NCI-H1417 treated with DMSO at 0.1 percent for 48 hours (cell line): ENCODE measurements around the gene SH2D3C.

Source experiments
- DNase-seq: peaks from one replicate; lab custom pipeline; 2025; lab: John Stamatoyannopoulos, UW

SH2D3C gene

DNA sequence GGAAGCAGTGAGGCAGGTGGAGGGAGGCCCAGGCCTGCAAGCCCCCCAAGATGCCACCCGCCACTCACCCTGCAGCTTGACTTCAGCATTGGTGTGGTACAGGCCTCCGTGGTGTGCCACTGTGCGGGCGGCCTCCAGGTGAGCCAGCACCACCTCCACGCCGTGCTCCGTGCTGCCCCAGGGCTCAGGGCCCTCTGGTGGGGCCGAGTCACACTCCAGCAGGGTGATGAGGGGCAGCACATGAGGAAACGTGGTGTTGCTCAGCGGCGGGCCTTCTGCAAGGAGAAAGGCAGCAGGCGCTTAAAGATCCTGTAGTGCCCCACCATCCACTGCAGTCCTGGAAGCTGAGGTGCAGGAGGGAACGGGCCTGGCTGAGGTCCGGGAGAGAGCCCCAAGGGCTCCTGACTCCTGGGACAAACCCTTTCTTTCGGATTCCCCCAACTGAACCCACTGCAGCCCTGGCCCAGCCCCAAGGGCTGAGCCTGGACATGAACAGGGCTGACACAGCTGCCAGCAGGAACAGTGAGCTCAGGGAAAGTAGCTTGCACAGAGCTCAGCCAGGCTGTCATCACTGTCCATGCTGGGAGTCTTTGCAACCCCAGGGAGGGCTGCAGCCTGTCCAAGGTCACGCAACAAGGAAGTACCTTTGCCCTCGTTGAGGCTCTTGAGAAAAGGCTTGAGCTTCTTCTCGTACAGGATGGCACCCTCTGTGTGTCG is 38.7 kb downstream of the SH2D3C start:
- DNase-seq: no peak

DNA sequence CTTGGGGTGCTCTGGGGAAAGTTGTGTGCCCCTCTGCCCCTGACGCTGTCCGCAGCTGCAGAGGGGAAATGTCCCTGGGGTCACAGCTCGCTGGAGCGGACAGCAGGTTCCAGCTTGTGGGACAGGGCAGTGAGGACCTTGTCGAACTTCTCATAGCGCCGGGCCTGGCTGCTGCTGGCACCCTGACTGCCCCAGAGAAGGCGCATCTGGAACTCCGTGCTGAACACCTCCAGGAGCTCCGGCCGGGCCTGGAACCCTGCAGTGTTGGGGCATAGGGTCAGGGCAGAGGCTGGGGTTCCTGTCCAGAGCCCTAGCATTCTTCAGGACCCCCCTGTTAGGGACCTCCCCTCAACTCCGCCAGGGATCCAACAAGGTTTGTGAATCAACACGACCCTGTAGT is 39.8 kb downstream of the SH2D3C start:
- DNase-seq: no peak

GRCh38 chr9:127735530-127736185 is 42.8 kb downstream of the SH2D3C start:
- DNase-seq: no peak

DNA sequence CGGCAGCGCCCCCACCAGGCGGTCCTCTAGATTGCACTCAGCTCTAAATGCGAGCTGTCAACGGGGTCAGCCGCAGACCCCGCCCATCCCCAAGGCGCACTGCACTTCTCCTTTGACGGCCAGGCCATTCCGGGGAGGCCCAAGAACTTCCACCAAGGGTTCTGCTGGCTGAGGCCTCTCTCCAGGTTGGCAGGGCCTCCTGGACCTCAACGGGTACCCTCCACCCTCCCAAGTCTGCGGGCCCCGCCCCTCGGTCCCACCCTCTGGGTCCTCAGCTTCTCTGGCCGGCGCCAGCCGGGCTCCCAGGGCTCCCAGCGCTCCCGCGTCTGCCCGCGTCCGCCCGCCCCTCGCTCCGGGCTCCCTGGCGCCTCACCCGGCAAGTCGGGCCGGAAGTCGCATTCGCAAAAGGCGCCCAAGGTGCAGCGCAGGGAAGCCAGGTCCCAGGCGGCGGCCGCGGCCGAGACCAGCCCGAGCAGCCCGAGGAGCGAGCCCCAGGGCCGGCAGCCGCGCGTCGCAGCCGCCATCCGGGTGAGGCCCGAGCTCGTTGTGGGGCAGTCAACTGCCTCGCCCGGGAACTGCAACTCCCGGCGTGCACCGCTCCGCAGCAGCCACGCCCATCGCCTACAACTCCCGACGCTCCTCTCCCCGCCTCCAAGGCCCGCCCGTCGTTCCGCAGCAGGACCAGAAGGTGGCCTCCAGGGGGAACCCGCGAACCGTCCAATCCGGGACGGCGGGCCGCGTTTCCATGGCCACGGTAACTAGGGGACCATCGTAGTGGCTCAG is 43.5 kb downstream of the SH2D3C start, which contains the start of gene TOR2A:
TSS of gene TOR2A (minus strand) at position 548 of the 783 bp plus-strand sequence. CDS start at position 524, 24 bp downstream.
- DNase-seq: peak; percentile 91

DNA sequence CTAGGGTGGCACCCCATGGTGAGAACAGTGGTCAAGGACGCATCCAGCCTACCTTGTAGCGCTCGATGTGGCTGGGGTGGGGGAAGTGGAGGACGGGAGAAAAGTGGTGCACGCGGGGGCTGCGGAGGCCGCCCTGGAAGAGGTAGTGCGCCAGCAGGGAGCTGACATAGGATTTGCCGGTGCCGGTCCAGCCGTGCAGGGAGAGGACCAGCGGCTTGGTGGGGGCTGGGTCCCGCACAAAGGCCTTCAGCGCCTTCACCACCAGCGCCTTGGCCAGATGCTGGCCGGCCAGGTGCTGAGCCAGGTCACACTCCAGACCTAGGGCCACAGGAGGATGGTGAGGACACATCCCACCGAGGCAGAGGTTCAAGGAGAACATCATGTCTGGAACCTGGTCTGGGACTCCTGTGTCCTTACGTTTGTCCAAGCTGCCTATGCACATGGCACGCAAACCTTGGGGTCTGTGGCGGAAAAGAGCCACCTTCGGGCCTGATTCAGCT is 44.2 kb downstream of the SH2D3C start:
- DNase-seq: no peak

GRCh38 chr9:127733614-127734013 is 44.9 kb downstream of the SH2D3C start:
- DNase-seq: no peak

- DNase-seq: no peak
Measured at GRCh38 chr9:127732444-127732843, 46.0 kb downstream of the SH2D3C start.

DNA sequence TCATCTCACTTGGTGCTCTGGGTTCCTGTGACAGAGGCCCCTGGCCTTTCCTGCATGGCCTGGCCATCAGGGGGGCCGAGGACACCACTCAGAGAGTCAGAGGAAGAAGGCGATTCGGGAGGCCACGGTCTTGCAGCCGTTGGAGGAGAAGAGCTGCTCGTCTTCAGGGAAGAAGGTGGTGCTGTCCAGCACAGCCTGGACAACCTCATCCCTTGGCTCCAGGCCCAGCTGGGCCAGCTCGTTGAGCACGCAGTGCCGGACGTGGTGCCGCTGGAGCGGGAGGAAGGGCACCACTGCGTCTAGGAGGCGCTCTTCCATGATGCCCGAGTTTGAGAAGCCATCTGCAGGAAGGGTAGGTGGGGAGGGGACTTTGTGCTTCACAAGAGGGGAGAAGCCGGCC is 46.5 kb downstream of the SH2D3C start:
- no peak for DNase-seq

DNA sequence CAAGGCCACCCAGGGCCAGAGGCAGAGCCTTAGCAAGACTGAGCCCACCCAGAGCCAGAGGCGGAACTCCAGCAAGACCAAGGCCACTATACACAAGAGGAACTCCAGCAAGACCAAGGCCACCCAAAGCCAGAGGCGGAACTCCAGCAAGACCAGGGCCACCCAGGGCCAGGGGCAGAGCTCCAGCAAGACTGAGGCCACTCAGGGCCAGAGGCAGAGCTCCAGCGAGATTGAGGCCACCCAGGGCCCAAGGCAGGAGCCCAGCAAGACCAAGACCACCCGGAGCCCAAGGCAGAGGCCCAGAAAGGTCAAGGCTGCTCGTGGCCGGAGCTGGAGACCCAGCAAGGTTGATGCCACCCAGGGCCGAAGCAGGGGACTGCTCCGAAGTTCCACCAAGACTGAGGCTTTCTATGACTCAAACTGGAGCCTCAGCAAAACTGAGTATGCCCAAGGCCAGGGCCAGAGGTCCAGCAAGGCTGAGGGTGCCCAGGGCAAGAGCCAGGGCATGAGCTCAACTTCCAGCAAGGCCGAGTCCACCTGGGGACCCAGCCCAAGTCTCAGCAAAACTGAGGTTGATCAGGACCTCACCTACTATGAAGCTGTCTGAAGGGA is 47.6 kb downstream of the SH2D3C start:
- no peak for DNase-seq

GRCh38 chr9:127730262-127730661 is 48.2 kb downstream of the SH2D3C start:
- no peak for DNase-seq

DNA sequence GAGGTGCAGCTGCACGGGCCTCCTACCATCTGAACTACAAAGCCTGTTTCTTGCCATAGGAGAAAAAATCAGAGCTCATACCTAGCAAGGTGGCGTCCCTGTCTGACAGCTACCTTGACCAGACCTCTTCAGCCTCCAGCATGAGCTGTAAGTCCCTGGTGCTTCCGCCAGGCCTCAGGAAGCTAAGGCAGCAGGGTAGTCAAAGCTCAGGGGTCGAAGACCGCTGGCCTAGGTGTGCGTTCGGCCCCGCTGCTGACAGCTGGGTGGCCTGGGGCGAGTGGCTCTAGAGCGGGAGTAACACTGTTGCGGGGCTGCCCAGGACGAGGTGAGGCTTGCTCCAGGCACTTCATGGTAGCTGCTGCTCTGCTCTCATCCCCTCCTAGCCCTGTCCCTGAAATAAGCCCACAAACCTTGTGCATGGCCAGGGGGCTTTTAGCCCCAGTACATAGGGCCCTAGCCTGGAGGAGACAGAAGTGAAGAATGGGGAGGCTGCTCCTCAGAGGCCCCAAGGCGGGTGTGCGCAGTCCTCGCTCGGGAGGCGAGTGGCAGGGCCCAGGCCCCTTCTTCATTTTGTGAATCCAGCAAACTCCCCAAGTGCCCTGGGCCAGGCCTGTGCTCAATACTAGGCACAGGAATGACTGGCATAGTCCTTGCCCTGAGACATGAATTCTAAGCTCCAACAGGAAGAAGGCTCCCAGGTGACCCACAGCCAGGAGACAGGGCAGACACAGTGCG is 48.8 kb downstream of the SH2D3C start:
- DNase-seq: no peak

- DNase-seq: no peak
Measured at GRCh38 chr9:127728808-127729207, 49.7 kb downstream of the SH2D3C start.

- no peak for DNase-seq
Measured at GRCh38 chr9:127726871-127727270, 51.6 kb downstream of the SH2D3C start.

DNA sequence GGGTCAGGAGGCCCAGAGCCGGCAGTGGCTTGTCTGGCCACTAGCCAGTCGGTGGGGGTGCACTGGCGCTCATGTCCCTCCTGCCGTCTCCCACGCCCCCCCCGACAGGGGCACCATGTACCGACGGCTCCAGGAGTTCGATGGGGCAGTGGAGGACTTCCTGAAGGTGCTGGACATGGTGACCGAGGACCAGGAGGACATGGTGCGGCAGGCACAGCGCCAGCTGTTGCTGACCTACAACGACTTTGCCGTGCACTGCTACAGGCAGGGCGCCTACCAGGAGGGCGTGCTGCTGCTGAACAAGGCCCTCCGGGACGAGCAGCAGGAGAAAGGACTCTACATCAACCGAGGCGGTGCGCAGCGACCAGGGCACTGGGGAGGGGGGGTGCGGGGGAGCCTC is 54.5 kb downstream of the SH2D3C start:
- DNase-seq: peak; percentile 9

GRCh38 chr9:127723444-127723843 is 55.0 kb downstream of the SH2D3C start:
- DNase-seq: no peak

DNA sequence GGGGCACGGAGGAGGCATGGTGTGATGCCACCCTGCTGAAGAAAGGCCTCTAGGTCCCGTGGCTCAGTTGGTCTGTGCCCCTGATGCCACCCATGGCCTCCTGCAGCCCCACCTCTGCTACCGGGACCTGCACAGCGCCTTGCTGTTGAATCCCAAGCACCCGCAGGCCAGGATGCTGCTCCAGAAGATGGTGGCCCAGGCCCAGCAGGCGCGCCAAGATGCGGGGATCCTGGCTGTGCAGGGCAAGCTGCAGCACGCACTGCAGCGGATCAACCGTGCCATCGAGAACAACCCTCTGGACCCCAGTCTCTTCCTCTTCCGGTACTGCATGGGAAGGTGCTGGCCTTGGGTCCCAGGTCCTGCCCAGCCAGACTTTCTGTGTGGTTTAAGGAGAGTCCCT is 55.5 kb downstream of the SH2D3C start:
- no peak for DNase-seq

DNA sequence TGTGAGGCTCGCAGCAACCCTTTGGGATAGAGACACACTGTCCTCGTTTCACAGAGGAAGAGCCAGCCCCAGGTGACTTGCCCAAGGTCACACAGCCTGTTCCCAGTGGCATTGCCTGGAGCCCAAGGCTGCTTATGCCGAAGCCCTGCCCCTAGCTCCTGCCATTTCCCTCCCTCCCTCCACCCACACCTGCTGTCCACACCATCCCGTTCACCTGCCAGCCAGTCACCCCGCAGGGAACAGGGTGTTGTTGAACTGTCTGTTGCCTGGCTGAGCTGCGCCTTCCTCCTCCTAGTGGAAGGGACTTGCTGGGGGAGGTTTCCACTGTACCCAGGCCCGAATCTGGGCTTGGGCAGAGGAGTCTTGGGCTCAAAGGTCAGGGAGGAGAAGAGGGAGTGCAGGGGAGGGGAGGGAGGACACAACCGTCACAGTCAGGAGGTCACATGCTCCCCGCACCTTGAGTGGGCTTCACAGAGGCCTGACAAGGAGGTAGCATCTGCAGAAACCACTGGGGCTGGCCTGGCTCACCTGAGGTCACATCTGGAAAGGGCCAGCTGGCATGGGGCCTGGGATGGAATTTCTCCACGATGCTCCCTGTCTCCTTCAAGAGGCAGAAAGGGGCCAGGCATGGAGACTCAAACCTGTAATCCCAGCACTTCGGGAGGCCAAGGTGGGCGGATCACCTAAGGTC is 56.3 kb downstream of the SH2D3C start:
- DNase-seq: peak; percentile 56

DNA sequence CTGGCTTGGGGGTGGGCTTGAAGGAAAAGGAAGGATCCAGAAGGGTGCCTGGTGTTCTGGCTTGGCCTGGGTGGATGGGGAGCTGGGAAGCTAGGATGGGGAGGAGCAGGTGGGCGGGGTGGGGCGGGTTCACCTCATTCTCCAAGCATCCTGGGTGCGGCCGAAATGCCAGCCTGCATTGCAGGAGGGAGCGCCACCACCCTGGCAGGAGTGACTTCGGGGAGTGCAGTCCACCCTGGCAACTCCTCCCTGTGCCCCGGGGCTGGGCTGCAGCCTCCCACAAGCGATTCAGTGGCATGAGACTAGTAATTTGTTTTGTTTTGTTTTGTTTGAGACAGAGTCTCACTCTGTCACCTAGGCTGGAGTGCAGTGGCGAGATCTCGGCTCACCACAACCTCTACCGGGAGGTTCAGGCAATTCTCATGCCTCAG is 57.1 kb downstream of the SH2D3C start:
- DNase-seq: peak; percentile 53

- DNase-seq: no peak
Measured at GRCh38 chr9:127720865-127721227, 57.6 kb downstream of the SH2D3C start.

DNA sequence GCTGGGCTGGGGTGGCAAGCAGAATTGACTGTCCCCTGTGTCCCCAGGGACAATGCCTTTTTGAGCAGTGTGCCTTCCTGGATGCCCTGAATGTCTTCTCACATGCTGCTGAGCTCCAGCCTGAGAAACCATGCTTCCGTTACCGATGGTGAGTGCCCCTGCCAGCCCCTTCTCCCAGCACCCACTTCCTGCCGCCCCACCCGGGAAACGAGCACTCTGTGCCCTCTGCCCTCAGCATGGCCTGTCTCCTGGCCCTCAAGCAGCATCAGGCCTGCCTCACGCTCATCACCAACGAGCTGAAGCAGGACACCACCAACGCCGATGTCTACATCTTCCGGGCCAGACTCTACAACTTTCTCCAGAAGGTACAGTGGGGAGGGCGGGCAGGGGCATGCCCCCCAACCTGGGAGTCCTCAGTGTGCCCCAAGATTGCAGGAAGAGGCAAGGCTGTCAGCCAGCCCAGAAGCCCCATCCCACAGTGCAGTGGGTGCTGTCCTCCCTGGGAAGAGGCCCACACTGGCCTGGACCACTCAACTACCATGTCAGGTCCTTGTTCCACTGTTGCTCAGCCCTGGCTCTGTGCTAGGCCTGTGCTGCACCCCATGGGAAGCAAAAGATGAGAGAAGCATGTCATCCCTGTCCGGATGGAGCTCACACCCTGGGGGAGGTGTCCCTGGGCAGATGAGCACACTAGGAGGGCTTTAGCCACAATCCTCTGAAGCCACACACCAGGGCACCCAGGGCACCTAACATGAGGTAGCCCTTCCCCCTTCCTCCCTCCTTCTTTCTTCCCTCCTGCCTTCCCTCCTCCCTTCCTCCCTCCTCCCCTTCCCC is 58.2 kb downstream of the SH2D3C start:
- no peak for DNase-seq
